Osteoblast (primary cell): Measurements from ENCODE around the gene RIMBP2. TPM values are rescaled to one million over a fixed set of nuclear protein-coding genes. Genes with fewer than 3 reads are reported as not detected.

Experiments
- DNase-seq: peaks from one replicate; pipeline ENCODE4 v3.0.0; 2011; ENCODE audit warnings: low spot score, mixed read lengths; ENCODE audit not compliant: insufficient read length; ENCODE audit errors: missing footprints
- H2AFZ ChIP-seq: 2 replicates; pipeline ENCODE4 v1.6.0; 2011; ENCODE audit warnings: mild to moderate bottlenecking, low read length
- H3K27ac ChIP-seq: 2 replicates; pipeline ENCODE4 v1.5.1; 2011; ENCODE audit warnings: mild to moderate bottlenecking, low read depth, low read length, moderate library complexity
- H3K27me3 ChIP-seq: 2 replicates; pipeline ENCODE4 v1.6.0; 2012; ENCODE audit warnings: mild to moderate bottlenecking, control low read depth, inconsistent platforms, low read length, moderate library complexity; ENCODE audit not compliant: insufficient read depth
- H3K36me3 ChIP-seq: 2 replicates; pipeline ENCODE4 v1.5.1; 2011; ENCODE audit warnings: mild to moderate bottlenecking, low read length, control low read depth, moderate library complexity; ENCODE audit not compliant: insufficient read depth
- H3K4me1 ChIP-seq: 2 replicates; pipeline ENCODE4 v1.5.1; 2011; ENCODE audit warnings: mild to moderate bottlenecking, low read length, control low read depth, moderate library complexity; ENCODE audit not compliant: insufficient read depth
- H3K4me2 ChIP-seq: 2 replicates; pipeline ENCODE4 v1.6.0; 2011; ENCODE audit warnings: mild to moderate bottlenecking, low read length; ENCODE audit not compliant: insufficient read depth
- H3K4me3 ChIP-seq: fragments of 200-600 bp; sonication (generic); 3 replicates; pipeline ENCODE4 v1.5.1; 2012; ENCODE audit warnings: mild to moderate bottlenecking, low read length, inconsistent platforms; ENCODE audit not compliant: insufficient read depth
- H3K79me2 ChIP-seq: 2 replicates; pipeline ENCODE4 v1.6.0; 2012; ENCODE audit warnings: mild to moderate bottlenecking, low read length, control low read depth, inconsistent platforms; ENCODE audit not compliant: insufficient read depth
- H3K9me3 ChIP-seq: 2 replicates; pipeline ENCODE4 v1.5.1; 2011; ENCODE audit warnings: low read depth, low read length, control low read depth
- H4K20me1 ChIP-seq: 2 replicates; pipeline ENCODE4 v1.6.0; 2012; ENCODE audit warnings: mild to moderate bottlenecking, low read length, control low read depth; ENCODE audit not compliant: insufficient read depth
- total RNA-seq: library from RNA; depleted of rRNA; stranded (reverse); fragments of >200 nt; gene quantifications from 2 replicates; pipeline ENCODE4 v1.2.3, GENCODE V29; 2012
- TF ChIP-seq, protein P1 (sequence below): IDR thresholded peaks from 2 replicates; pipeline ENCODE4 v1.5.1; 2011; ENCODE audit warnings: mild to moderate bottlenecking, low read depth, low read length, moderate library complexity; ENCODE audit errors: extremely low read depth

The RIMBP2 gene
- total RNA-seq: not detected in 2 replicates

DNA sequence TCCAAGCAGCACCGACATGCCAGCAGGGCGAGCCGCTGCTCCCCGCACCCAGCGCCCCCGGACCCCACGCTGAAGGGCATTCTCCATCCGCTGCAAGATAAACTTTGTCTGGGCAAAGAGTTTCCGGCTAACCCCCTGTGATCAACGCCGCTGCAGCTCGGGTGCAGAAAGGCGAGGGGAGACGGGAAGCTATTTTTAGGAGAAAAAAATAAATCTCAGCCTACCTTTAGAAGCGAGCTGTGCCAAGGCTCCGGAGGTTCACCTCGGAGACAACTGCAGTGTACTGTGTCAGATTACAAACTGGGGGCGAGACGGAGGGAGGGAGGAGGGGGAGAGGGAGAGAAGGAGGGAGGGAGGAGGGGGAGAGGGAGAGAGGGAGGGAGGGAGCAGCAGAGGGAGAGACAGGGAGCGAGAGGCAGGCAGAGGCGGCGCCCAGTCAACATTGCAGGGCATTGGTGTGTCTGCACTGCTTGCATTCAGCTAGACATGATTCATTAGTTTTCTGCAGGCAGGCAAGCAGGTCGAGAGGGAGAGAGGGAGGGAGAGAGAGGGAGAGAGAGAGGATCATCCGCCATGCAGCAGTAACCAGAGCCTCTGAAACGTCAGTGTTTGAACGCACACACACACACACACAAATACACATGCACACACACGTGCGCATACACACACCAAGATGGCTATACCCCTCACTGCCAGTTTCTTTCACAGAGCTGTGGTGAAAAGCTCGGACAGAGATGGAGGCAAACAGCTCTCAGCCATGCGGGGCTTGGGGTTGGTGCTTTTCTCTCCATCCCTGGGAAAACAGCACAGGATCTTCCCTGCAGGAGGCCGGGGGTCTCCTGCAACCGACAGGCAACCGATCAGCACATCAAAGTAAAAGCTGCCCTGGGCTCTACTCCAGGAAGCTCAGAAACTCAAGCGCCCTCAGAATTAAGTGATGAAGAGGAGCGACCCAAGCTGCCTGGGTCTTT lies at the start of gene RIMBP2:
Gene RIMBP2 (minus strand): TSS at position 302 of the 971 bp plus-strand sequence. CDS start 237,286 bp downstream, outside the sequence.
- TF ChIP-seq, protein P1, sequence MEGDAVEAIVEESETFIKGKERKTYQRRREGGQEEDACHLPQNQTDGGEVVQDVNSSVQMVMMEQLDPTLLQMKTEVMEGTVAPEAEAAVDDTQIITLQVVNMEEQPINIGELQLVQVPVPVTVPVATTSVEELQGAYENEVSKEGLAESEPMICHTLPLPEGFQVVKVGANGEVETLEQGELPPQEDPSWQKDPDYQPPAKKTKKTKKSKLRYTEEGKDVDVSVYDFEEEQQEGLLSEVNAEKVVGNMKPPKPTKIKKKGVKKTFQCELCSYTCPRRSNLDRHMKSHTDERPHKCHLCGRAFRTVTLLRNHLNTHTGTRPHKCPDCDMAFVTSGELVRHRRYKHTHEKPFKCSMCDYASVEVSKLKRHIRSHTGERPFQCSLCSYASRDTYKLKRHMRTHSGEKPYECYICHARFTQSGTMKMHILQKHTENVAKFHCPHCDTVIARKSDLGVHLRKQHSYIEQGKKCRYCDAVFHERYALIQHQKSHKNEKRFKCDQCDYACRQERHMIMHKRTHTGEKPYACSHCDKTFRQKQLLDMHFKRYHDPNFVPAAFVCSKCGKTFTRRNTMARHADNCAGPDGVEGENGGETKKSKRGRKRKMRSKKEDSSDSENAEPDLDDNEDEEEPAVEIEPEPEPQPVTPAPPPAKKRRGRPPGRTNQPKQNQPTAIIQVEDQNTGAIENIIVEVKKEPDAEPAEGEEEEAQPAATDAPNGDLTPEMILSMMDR: no peak
- Histone ChIP-seq H3K27ac (no peak within 1 kb of the TSS), H3K9me3 (no peaks in the 10 kb centered on the region), H2AFZ (no peak within 1 kb of the TSS), H3K4me1 (no peaks in the 10 kb centered on the region), H4K20me1 (no peaks in the 10 kb centered on the region), H3K4me3 (peak within 1 kb of the TSS; percentile 13), H3K36me3 (no peaks in the 10 kb centered on the region), H3K79me2 (no peaks in the 10 kb centered on the region), H3K27me3 (no peaks in the 10 kb centered on the region), H3K4me2 (peak within 1 kb of the TSS; percentile 52)
- DNase-seq: peak; percentile 66

- no peak overlapping the region for H3K27ac ChIP-seq
- peaks cover 4% of the 10 kb centered on the region for H3K27me3 ChIP-seq
- TF ChIP-seq, protein P1: no peak
- peaks cover 3% of the 10 kb centered on the region for H3K9me3 ChIP-seq
- H3K79me2 ChIP-seq: no peaks in the 10 kb centered on the region
- H3K36me3 ChIP-seq: no peaks in the 10 kb centered on the region
- H3K4me1 ChIP-seq: no peaks in the 10 kb centered on the region
- no peak overlapping the region for H3K4me3 ChIP-seq
- no peak for DNase-seq
- H4K20me1 ChIP-seq: no peaks in the 10 kb centered on the region
- H3K4me2 ChIP-seq: no peak overlapping the region
- H2AFZ ChIP-seq: no peak overlapping the region
These were observed 49.1 kb upstream of the RIMBP2 start for GRCh38 chr12:130765186-130765659.

DNA sequence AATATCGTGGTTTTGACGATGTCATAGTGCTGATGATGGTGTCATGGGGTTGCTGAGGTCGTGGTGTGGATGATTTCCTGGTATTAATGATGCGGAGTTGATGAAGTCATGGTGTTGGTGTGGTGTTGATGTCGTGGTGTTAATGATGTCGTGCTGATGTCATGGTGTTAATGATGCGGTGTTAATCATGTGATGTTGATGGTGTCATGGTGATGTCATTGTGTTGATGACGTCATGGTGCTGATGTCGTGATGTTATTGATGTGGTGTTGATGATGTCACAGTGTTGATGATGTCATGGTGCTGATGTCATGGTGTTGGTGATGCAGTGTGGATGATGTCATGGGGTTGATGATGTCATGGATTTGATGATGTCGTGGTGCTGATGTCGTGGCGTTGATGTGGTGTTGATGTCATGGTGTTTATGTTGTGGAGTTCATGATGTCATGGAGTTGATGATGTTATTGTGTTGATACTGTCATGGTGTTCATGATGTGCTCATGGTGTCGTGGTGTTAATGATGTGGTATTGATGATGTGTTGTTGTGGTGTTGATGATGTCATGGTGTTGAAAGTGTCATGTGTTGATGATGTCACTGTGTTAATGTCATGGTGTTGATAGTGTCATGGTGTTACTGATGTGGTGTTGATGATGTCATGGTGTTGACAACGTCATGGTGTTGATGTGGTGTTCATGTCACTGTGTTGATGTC lies 48.5 kb upstream of the RIMBP2 start:
- DNase-seq: no peak
- no peak overlapping the region for H3K27ac ChIP-seq
- no peaks in the 10 kb centered on the region for H3K4me1 ChIP-seq
- H3K36me3 ChIP-seq: no peaks in the 10 kb centered on the region
- H3K4me2 ChIP-seq: no peak overlapping the region
- H3K4me3 ChIP-seq: no peak overlapping the region
- no peak overlapping the region for H2AFZ ChIP-seq
- H3K27me3 ChIP-seq: peaks cover 4% of the 10 kb centered on the region
- H3K79me2 ChIP-seq: no peaks in the 10 kb centered on the region
- H3K9me3 ChIP-seq: peaks cover 3% of the 10 kb centered on the region
- no peaks in the 10 kb centered on the region for H4K20me1 ChIP-seq
- TF ChIP-seq, protein P1: no peak
